ENCODE measurements around the gene CUTA. TPM values are rescaled to one million over a fixed set of nuclear protein-coding genes. Genes with fewer than 3 reads are reported as not detected.

CUTA gene
- total and polyA plus RNA-seq, 2 of the 13 experiments (the other 11 are each of a cell fraction or from before 2014, with no cell fraction given) = 170 to 180 TPM

DNA sequence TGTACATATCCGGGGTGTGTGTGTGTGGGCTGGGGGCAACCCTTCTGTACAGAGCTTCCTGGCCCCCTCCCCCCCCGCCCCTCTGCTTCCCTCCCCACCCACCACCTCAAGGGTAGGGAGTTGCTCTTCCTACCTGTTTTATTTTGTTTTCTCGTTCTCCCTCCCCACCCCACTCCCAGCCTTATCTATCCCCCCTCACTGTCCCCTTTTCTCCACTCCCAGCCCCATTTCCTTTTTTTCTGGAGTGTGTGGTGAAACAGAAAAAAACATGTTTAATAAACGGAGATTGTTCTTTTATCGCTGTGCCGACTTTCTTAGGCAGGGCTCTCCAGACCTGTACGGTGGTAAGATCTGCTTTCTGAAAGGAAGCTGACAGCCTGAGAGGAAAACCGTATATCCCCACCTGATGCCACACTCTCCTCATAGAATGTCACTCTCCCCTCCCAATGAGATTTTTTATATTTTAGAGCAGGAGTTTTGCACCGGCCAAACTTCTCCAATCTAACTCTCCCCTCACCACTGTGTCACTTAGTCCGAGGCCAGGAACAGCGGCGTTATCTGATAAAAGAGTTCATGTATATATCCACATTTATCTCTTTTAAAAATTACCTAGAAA lies 35.6 kb upstream of the CUTA start (continued):
- TF ChIP-seq PCBP2 (optimal IDR thresholded peaks at IDR 0.05; ENCODE audit: low read depth, low read length, poor library complexity, severe bottlenecking) (no peak), ZNF232 (CRISPR knock-in tag; IDR thresholded peaks at IDR 0.05; ENCODE audit: borderline replicate concordance) (no peak), ETV6 (CRISPR knock-in tag; conservative IDR thresholded peaks at IDR 0.05) (no peak), ZNF33A (CRISPR knock-in tag; IDR thresholded peaks at IDR 0.05; ENCODE audit: borderline replicate concordance) (no peak), ZNF761 (CRISPR knock-in tag; conservative IDR thresholded peaks at IDR 0.05) (no peak), ZNF720 (CRISPR knock-in tag; IDR thresholded peaks at IDR 0.05) (no peak), ZNF747 (CRISPR knock-in tag; IDR thresholded peaks at IDR 0.05; ENCODE audit: borderline replicate concordance) (no peak), NAIF1 (CRISPR knock-in tag; IDR thresholded peaks at IDR 0.05; ENCODE audit: borderline replicate concordance) (0 out of 2 replicates have a peak, but pooled peaks have one; percentile 24), MXI1 (IDR thresholded peaks at IDR 0.05; ENCODE audit: borderline replicate concordance, low read depth, low read length) (no peak), ZNF3 (CRISPR knock-in tag; IDR thresholded peaks at IDR 0.05) (no peak), KDM4B (CRISPR knock-in tag; IDR thresholded peaks at IDR 0.05) (no peak), GZF1 (CRISPR knock-in tag; IDR thresholded peaks at IDR 0.05) (no peak)
- TF ChIP-seq, protein P1, sequence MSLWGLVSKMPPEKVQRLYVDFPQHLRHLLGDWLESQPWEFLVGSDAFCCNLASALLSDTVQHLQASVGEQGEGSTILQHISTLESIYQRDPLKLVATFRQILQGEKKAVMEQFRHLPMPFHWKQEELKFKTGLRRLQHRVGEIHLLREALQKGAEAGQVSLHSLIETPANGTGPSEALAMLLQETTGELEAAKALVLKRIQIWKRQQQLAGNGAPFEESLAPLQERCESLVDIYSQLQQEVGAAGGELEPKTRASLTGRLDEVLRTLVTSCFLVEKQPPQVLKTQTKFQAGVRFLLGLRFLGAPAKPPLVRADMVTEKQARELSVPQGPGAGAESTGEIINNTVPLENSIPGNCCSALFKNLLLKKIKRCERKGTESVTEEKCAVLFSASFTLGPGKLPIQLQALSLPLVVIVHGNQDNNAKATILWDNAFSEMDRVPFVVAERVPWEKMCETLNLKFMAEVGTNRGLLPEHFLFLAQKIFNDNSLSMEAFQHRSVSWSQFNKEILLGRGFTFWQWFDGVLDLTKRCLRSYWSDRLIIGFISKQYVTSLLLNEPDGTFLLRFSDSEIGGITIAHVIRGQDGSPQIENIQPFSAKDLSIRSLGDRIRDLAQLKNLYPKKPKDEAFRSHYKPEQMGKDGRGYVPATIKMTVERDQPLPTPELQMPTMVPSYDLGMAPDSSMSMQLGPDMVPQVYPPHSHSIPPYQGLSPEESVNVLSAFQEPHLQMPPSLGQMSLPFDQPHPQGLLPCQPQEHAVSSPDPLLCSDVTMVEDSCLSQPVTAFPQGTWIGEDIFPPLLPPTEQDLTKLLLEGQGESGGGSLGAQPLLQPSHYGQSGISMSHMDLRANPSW (CRISPR knock-in tag; IDR thresholded peaks at IDR 0.05; ENCODE audit: borderline replicate concordance) = no peak
- TF ChIP-seq, protein P2, sequence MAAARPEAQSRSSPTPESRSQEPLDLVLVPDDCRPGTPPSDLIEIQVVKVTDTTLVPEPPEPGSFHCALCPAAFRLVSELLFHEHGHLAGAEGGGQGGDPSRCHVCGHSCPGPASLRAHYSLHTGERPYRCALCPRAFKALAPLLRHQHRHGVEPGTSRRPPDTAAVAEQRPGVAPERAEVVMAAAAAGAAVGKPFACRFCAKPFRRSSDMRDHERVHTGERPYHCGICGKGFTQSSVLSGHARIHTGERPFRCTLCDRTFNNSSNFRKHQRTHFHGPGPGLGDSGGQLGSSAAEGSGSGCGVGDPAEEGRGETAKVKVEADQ (CRISPR knock-in tag; IDR thresholded peaks at IDR 0.05; ENCODE audit: borderline replicate concordance) = 0 out of 2 replicates have a peak, but pooled peaks have one; percentile 9
- TF ChIP-seq, protein P3, sequence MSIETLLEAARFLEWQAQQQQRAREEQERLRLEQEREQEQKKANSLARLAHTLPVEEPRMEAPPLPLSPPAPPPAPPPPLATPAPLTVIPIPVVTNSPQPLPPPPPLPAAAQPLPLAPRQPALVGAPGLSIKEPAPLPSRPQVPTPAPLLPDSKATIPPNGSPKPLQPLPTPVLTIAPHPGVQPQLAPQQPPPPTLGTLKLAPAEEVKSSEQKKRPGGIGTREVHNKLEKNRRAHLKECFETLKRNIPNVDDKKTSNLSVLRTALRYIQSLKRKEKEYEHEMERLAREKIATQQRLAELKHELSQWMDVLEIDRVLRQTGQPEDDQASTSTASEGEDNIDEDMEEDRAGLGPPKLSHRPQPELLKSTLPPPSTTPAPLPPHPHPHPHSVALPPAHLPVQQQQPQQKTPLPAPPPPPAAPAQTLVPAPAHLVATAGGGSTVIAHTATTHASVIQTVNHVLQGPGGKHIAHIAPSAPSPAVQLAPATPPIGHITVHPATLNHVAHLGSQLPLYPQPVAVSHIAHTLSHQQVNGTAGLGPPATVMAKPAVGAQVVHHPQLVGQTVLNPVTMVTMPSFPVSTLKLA (IDR thresholded peaks at IDR 0.05) = no peak
- TF ChIP-seq, protein P4, sequence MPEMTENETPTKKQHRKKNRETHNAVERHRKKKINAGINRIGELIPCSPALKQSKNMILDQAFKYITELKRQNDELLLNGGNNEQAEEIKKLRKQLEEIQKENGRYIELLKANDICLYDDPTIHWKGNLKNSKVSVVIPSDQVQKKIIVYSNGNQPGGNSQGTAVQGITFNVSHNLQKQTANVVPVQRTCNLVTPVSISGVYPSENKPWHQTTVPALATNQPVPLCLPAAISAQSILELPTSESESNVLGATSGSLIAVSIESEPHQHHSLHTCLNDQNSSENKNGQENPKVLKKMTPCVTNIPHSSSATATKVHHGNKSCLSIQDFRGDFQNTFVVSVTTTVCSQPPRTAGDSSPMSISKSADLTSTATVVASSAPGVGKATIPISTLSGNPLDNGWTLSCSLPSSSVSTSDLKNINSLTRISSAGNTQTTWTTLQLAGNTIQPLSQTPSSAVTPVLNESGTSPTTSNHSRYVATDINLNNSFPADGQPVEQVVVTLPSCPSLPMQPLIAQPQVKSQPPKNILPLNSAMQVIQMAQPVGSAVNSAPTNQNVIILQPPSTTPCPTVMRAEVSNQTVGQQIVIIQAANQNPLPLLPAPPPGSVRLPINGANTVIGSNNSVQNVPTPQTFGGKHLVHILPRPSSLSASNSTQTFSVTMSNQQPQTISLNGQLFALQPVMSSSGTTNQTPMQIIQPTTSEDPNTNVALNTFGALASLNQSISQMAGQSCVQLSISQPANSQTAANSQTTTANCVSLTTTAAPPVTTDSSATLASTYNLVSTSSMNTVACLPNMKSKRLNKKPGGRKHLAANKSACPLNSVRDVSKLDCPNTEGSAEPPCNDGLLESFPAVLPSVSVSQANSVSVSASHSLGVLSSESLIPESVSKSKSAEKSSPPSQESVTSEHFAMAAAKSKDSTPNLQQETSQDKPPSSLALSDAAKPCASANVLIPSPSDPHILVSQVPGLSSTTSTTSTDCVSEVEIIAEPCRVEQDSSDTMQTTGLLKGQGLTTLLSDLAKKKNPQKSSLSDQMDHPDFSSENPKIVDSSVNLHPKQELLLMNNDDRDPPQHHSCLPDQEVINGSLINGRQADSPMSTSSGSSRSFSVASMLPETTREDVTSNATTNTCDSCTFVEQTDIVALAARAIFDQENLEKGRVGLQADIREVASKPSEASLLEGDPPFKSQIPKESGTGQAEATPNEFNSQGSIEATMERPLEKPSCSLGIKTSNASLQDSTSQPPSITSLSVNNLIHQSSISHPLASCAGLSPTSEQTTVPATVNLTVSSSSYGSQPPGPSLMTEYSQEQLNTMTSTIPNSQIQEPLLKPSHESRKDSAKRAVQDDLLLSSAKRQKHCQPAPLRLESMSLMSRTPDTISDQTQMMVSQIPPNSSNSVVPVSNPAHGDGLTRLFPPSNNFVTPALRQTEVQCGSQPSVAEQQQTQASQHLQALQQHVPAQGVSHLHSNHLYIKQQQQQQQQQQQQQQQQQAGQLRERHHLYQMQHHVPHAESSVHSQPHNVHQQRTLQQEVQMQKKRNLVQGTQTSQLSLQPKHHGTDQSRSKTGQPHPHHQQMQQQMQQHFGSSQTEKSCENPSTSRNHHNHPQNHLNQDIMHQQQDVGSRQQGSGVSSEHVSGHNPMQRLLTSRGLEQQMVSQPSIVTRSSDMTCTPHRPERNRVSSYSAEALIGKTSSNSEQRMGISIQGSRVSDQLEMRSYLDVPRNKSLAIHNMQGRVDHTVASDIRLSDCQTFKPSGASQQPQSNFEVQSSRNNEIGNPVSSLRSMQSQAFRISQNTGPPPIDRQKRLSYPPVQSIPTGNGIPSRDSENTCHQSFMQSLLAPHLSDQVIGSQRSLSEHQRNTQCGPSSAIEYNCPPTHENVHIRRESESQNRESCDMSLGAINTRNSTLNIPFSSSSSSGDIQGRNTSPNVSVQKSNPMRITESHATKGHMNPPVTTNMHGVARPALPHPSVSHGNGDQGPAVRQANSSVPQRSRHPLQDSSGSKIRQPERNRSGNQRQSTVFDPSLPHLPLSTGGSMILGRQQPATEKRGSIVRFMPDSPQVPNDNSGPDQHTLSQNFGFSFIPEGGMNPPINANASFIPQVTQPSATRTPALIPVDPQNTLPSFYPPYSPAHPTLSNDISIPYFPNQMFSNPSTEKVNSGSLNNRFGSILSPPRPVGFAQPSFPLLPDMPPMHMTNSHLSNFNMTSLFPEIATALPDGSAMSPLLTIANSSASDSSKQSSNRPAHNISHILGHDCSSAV (CRISPR knock-in tag; IDR thresholded peaks at IDR 0.05; ENCODE audit: borderline replicate concordance) = no peak

All from HepG2 (cell line).